Adrenal gland (tissue), 5 donors: ENCODE results near the gene DMBX1.

Source experiments
- CTCF ChIP-seq, 6 experiments: fragments of 450-650 bp in 4 of 6; fragments of 200-600 bp in 2 of 6; sonication (generic) in 1 of 6; IDR thresholded peaks; 1 replicate in 5 of 6; 2 replicates in 1 of 6; pipeline versions ENCODE4 v1.5.1 to v1.8.0; 2016 to 2021; ENCODE audit warnings: antibody characterized with exemption in 6 of 6, mild to moderate bottlenecking in 2 of 6, moderate library complexity in 1 of 6
- POLR2A ChIP-seq, 2 donors: fragments of 450-650 bp; IDR thresholded peaks; one replicate each; pipeline ENCODE4 v1.6.1; 2017; ENCODE audit warnings: antibody characterized with exemption in 2 of 2, mild to moderate bottlenecking in 2 of 2, moderate library complexity in 1 of 2
- donor health status: DM: no; HTN: no; CAD: no.

GRCh38 chr1:46442317-46443161 lies 47.1 kb upstream of the DMBX1 start:
- TF ChIP-seq CTCF (IDR thresholded peaks at IDR 0.05) (peak; percentile 74 to 90 (median 84)), POLR2A (IDR thresholded peaks at IDR 0.05) (no peak)
